HG03103 (cell line): ENCODE data around the gene COX19.
"Not testable (repeated sequence)": the region's sequence is repeated elsewhere in the genome, so short reads cannot be mapped to it uniquely, and the experiment has no call there.

Source experiments
- ATAC-seq: cut with Tn5 transposase; IDR thresholded peaks from one replicate; pipeline ENCODE4 v1.9.1; 2021; ENCODE audit warnings: low read depth; ENCODE audit not compliant: unreplicated experiment

COX19 gene

DNA sequence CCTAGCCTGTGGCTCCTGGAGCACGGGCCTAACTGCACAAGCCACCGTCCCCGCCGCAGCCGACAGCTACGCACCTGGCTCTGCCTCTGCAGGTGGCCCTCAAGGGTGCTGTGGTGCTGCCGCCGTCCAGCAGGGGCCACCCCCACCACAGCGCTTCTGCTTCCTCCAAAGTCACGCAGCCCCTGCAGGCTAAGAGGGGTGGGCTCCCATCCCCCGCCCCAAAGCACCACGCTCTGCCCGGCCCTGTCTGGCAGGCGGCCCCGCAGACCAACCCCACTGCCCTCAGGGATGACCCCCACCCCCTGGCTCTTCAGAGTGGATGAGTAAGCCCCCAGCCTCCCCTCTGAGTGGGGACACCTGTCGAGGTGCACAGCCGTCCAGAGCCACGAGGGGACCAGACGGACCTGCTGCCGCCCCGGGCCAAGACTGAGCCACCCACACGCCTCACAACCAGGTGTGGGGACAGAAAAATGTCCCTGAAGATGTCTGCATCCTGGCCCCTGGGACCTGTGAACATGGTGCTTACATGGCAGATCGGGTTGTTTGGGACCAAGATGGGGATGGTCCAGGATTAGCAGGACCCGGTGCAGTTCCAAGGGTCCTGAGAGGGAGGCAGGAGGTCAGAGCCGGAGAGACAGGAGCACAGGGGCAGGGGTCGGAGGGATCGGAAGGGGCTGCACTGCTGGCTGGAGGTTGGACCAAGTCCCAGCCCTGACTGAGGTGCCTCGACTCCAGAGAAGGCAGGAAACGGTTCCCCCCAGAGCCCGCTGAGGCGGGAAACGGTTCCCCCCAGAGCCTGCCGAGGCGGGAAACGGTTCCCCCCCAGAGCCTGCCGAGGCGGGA lies 11.9 kb downstream of the COX19 start:
- no peak for ATAC-seq

DNA sequence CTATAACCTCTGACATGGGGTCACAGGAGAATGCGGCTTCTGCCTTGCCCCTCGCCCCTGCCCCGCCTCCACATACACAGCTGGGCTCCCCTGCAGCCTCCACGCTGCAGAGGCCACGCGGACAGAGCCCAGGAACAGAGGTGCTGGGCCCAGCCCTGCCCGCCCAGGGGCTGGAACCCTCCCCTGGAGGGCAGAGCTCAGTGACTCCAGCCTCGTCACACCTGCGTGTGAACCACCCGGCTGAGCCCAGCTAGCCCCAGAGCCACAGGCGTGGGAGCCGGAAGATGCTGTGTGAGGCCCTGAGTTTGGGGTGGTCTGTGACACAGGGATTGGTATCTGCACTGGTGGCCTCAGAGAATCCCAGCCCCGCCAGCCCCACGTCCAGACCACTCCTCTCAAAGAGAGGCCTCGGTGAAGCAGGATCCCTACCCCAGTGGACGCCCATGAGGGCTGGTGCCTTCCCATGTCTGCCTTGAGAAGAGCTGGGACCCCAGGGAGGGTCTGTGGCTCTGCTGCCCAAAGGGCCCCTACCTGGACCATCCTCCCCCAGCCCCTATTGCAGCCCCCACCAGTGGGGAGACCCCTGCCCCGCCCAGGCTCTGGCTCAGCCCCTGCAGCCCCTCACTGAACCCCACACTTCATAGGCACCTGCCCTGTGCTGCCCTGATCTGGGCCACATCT lies 12.8 kb downstream of the COX19 start:
- ATAC-seq, result no peak

DNA sequence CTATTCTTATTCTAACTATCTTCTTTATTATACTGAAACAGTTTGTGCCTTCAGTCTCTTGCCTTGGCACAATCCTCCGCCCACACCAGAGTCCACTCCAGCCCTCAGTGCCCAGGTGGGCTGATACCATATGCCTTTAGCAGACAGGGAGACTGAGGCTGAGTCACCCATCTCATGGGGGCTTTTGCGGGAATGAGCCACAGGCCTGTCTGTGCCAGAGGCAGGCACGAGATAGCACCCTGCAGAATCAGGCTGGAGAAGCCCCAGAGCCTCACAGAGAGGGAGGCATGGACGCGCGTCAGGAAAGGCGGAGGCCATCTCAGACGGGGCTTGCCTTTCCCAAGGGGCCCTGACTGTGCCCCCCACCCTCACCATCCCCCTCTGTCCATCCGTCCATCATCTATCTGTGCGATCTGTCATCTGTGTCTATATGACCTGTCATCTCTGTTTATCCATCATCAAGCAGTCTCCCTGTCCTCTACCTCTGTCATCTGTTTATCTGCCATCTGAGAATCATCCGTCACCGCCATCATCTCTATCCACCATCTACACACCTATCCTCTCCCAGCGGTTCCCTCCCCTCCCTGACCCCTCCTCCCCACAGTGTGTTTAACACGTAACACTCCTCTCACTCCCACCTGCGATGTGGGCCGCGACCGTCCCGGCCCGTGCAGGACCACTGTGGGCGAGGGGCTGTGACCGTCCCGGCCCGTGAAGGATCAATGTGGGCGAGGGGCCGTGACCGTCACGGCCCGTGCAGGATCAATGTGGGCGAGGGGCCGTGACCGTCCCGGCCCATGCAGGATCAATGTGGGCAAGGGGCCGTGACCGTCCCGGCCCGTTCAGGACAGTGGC lies 13.6 kb downstream of the COX19 start:
- no peak for ATAC-seq

DNA sequence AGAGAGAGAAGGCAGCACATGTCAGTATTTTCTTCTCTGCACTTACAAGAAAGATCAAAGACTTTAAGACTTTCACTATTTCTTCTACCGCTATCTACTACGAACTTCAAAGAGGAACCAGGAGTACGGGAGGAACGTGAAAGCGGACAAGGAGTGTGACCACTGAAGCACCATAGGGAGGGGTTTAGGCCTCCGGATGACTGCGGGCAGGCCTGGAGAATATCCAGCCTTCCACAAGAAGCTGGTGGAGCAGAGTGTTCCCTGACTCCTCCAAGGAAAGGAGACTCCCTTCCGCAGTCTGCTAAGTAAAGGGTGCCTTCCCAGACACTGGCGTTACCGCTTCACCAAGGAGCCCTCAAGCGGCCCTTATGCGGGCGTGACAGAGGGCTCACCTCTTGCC lies 14.4 kb downstream of the COX19 start:
- ATAC-seq, result not testable (repeated sequence)

DNA sequence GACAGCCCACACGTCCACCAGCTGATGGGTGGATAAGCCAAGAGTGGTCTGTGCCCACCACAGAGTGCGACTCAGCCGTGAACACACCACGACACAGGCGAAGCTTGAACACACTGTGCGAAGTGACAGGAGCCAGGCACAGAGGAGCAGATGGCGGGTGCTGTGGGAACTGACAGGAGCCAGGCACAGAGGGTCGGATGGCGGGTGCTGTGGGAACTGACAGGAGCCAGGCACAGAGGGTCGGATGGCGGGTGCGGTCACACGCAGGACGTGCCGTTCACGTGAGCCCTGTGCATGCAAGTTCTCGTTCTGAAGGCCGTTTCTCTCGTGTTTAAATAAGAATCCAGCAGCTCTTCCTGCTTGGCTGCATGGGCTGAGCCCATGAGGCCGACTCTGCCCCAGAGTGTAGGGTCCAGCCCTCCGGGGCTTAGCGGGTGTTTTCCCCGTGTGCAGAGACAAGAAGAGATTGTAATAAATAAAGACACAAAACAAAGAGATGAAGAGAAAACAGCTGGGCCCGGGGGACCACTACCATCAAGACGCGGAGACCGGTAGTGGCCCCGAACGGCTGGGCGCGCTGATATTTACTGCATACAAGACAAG lies 15.0 kb downstream of the COX19 start:
- ATAC-seq, result no peak

DNA sequence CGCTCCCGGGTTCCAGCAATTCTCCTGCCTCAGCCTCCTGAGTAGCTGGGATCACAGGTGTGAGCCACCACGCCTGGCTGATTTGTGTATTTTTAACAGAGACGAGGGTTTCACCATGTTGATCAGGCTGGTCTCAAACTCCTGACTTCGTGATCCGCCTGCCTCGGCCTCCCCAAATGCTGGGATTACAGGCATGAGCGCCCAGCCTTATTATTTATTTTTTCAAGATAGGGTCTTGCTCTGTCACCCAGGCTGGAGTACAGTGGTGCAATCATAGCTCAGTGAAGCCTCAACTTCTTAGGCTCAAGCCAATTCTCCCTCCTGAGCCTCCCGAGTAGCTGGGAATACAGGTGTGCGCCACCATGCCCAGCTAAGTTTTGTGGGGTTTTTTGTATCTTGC lies 15.6 kb downstream of the COX19 start:
- not testable (repeated sequence) for ATAC-seq

DNA sequence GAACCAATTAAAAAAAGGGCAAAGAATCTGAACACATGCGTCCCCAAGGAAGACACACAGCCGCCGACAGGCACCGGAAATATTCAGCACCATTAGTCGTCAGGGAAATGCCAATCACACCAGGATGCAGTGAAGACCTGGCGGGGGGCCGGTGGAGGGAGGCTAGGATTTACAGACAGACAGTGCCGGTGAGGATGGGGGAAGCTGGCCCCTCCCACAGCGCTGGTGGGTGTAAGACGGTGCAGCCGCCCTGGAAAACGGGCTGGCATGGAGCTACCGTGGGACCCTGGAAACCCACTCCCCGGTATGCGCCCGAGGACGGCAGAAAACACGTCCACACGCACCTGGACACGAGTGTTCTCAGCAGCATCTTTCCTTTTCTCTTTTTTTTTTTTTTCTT lies 16.1 kb downstream of the COX19 start:
- no peak for ATAC-seq

DNA sequence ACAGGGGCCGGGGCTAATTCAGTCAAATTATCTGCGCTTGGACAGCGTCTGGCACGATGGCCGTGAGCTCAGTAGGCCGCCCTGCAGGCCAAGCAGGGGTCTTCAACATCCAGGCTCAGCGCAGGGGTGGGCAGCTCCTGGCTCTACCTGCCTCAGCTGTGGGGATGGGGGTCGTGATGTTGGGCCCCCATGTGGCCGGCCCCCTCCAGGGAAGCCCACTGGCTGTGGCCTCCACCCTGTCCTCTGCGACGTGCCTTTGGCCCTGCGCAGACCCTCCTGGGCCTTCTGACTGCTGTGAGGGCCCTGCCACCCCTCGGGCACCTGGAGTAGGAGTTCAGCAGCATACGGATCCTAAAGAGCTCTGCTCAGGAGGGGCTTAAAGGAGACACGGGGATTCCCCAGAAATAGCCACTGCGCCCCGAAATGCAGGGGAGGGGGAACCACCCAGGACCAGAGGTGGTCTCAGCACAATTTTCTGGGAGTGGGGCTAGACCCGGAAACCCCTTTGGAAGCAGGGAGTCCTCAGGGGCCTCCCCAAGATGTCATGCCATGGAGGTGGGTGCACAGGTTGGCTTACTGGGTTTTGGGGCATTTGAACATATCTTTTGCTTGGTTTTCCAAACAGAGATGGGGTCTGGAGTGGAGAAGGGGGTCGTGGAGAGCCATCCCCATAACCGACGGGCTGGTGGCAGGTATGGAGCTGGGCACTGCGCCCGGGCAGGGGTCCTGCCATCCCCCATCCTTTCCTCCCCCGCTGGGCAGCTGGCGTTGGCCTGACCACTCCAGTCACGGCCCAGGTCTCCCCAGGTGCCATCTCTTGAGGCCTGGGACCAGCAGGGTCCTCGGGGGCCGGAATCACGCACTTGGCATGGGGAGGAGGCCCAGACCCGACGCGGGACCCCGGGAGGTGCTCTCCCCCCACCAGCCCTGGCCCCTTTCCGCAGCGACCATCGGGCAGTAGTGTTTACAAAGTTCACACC lies 16.8 kb downstream of the COX19 start:
- no peak for ATAC-seq

DNA sequence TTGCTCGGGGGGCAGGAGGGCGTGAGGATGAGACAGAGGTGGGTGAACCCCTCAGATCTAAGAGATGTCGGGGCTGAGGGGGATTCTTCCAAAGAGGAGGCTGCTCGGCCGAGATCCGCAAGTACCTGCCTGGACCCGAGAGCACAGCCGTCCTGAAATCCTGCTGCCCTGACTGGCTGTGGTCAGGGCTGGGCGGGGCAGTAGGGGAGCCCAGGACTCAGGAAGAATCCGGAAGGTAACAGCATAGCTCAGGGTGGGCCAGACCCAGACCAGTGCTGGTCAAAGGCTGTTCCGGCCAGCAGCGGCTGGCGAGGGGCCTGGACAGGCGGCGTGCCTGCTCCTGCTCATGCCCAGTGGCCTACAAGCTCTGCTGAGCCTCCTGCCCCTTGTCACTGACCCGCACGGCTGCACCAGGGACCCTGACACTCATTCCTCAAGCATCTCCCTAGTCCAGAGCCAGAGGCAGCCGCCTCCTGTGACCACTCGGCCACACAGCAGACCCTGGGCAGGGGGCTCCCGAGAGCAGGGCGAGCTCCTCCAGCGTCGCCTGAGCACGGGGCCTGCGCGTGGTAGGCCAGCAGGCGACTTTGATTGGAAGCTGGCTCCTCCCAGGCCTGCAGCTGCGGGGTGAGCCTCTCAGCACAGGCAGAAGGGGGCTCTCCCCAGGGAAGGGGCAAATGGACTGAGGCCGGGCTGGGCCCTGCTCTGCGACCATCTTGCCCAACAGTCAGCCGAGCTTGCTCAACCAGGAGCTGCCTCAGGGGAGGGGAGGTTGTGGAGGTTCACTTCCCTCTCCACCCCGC lies 17.7 kb downstream of the COX19 start:
- no peak for ATAC-seq

DNA sequence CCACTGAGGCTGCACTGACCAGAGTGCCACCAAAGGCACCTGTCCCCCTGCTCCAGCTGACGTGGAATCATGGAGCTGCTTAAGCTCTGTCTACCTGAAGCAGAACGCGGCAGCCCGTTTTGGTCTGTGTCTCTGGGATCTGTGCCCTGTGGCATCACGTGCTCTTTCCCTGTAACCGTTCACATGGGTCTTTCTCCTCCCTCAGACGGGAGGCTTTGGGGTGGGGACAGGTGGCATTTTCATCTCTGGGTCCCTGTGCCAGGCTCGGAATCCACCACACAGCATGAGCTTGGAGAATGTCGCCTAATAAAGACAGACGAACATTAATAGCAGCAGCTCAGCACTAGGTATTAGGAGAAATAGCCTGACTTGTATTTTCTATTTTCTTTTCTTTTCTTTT lies 19.3 kb downstream of the COX19 start:
- ATAC-seq, result no peak

DNA sequence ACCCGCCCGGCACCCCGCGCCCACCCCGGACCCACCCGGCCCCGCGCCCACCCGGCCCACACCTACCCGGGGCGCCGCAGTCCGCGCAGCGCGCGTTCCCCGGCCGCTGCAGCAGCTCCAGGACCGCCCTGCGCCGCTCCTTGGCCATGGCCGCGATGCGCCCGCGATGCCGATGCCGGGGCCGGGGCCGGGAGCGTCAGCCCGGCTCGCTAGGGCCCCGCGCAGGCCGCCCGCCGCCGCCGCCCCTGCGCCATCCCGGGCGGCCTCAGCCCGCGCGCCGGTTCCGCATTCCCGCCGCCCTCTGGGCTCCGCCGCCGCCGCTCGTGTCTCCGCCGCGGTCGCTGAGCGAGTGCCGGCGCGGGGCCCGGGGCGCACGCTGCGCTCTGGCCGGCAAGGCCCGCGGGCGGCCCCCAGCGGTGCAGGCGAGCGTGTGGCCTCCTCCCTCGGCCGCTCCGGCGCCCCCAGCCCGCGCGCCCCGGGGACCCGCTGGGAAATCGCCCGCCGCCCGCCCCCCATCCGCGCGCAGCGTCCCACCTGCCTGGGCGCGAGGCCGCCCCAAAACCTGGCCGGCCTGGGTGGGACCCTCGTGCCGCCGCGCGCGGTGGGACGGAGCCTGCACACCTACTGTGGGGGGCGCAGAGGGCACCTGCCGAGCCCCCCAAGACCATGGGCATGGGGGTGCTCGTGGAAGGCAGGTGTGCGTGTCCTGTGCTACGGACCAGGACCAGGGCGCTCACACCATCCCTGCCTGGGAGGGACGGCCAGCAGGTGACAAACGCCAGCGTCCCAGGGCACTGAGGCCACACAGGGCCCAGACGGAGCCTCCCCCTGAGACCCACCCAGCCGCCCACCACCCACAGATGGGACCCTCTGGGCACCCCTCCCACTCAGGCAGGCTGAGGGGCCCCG lies 20.8 kb downstream of the COX19 start, which contains the start of gene ADAP1:
ADAP1 (minus strand) TSS at position 351 of the 909 bp plus-strand sequence; CDS start at position 148, 203 bp downstream.
- peak; percentile 42 for ATAC-seq

DNA sequence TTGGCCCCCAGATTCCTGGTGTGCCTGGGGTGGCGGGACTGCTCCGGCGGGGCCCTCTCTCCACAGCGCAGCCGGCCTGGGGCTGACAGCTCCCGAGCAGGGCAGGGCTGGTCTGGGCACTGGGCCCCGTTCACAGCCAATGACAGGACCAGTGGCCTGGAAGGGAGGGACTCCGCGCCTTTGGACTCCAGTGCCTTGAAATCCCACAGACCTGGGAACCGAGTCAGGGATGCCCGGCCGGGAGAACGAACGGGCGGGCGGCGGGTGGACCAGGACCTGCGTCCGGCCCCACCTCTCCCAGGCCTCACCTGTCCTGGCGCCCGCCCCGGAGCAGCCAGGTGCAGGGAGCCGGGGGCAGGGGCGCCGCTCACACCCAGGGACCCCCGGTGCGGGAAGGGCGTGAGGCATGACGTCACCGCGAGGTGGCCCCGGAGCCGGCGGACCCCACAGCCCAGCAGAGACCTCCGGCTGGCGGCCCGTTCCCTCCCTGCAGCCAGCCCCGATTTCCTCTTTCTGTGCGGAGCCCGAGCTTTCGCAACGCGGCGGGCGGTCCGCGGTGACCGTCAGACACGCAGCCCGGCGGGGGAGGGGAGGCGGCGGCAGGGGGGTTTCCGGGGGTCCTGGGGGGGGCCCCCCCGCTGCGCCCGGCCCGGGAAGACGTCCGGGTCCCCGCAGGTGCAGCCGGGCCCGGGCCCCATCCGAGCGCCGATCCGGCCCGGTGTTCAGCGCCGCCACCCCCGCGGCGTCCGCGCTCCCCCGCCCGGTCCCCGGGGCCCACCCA lies 21.6 kb downstream of the COX19 start:
- ATAC-seq, result peak; percentile 33

DNA sequence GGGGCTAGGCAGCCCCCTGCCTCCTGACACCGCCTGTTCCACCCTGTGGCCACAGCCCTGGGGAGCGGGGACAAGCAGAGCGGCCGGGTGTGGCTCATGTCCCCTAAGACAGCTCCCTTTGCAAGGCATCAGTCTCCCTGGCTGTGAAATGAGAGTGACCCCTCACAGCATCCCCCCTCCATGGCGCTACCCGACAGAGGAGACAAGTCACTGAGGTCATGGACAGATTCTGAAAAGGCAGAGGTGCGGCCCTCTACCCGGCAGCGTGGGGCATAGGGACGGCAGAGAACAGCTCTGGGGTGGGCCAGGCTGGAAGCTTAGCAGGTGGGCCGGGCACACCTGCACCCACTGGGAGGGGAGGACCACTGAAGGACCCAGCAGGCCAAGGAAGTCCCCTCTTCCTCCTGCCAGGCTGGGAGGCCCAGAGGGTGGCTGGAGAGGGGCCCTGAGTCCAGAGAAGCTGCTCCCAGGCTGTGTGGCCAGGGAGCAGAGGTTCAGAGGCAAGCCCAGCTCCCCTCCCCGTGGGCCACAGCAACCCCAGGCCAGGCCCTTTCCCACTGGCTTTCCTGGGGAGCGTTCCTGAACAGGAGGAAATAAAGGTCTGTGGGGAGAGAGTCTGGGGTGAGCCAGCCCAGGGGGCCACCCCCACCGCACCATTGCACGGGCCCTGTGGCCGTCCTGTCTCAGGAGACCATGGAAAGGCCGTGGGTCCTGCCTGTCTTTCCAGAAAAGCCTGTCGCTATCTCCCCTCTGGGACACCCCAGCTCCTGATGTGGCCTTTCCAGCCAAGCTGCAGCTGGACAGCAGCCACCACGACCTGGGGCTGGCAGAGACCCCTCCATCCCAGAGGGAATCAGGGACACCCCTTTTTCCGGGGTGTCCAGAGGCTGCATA lies 22.6 kb downstream of the COX19 start:
- ATAC-seq, result no peak

DNA sequence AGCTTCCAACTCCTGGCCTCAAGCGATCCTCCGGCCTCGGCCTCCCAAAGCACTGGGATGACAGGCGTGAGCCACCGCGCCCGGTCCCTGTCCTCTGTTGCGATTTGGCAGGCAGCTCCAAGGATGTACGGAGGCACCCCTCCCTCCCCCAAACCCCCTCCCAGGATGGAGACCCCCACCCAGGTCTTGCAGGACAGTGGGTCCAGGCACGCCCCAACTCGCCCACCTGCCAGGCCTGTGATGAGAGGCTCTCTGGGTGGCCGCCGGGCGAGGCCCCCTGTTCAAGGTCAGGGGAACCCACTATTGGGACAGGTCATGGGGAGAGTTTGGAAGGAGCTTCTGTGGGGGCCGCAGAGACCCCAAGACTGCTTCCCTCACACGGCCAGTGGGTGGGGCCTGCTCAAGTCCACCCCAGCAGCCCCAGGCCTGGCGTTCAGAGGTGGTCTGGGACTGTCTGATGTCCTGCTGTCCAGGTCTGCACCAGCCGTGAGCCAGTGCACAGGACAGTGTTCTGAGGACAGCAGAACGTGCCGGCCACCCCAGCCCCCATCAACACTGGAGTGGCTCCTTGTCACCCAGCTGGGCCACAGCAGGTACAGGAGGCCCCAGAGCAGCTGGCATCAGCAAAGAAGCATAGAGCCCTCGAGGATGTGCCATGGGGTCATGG lies 23.3 kb downstream of the COX19 start:
- ATAC-seq, result no peak
